ENCODE results near the gene CCDC27. TPM values are rescaled to one million over a fixed set of nuclear protein-coding genes. Genes with fewer than 3 reads are reported as not detected.
"Not testable (repeated sequence)": the region's sequence is repeated elsewhere in the genome, so short reads cannot be mapped to it uniquely, and the experiment has no call there.

Gene CCDC27
- polyA plus RNA-seq, 1 experiment = not detected

DNA sequence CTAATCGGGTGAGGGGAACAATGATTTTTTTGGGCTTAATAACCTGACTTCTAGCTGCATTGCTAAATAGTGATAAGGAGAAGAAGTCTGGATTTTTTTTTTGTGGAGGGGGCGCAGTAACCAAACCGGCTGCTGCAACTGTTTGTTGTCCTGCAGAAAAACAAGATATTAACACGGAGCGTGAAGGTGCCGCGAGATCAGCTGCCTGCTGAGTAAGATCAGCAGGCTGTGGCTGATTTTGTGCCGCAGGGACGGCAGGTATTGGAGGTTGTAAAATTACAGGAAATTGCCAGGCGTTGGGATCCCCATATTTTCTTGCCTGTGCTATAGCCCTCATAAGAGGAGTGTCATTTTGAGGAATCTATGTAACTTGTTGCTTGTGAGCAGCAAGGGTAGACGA is 52.8 kb downstream of the CCDC27 start:
- Histone ChIP-seq H3K27ac (ENCODE audit: low read depth, low read length) (no peak overlapping the region), H3K9me3 (ENCODE audit: control insufficient read depth, insufficient read depth, low read length) (peaks cover 12% of the 10 kb centered on the region), H3K27me3 (ENCODE audit: control insufficient read depth, insufficient read depth, low read length) (peaks cover 2% of the 10 kb centered on the region), H3K4me3 (ENCODE audit: low read depth, low read length) (no peak overlapping the region)
- ChIA-PET CTCF (no interaction called here), POLR2A (no interaction called here)
- DNase-seq (ENCODE audit: low read depth, low spot score) = no peak
- TF ChIP-seq, protein P1, sequence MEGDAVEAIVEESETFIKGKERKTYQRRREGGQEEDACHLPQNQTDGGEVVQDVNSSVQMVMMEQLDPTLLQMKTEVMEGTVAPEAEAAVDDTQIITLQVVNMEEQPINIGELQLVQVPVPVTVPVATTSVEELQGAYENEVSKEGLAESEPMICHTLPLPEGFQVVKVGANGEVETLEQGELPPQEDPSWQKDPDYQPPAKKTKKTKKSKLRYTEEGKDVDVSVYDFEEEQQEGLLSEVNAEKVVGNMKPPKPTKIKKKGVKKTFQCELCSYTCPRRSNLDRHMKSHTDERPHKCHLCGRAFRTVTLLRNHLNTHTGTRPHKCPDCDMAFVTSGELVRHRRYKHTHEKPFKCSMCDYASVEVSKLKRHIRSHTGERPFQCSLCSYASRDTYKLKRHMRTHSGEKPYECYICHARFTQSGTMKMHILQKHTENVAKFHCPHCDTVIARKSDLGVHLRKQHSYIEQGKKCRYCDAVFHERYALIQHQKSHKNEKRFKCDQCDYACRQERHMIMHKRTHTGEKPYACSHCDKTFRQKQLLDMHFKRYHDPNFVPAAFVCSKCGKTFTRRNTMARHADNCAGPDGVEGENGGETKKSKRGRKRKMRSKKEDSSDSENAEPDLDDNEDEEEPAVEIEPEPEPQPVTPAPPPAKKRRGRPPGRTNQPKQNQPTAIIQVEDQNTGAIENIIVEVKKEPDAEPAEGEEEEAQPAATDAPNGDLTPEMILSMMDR (IDR thresholded peaks at IDR 0.05; ENCODE audit: low read depth, low read length) = no peak

DNA sequence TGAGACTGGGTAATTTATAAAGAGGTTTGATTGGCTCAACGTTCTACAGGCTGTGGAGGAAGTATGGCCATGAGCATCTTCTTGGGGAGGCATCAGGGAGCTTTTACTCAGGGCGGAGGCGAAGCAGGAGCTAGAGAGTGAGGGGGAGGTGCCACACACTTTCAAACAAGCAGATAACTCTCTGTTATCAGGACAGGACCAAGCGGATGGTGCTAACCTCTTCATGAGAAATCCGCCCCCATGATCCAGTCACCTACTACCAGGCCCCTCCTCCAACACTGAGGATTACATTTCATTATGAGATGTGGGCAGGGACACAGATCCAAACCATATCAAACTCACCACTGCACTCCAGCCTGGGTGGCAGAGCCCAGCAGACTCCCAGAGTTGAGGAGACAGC is 55.5 kb downstream of the CCDC27 start:
- POLR2A ChIA-PET = no interaction called here

DNA sequence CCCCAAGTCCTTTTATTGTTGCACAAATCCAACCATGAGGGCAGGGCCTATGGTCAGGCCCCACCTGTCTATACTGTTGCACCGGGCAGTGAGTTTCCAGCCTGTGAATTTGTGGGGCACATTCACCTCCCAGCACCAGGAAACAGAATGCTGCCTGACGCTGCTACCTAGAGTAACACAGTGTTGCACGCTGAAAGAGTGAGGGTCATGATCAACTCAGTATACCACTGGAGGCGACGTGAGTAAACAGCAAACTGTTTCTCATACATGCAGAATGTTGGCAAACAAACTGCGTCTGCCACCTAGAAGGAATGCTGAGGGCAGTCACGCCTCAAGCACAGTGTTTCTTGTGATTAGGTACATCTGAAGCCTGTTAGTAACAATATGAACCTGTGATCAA is 57.4 kb downstream of the CCDC27 start:
- no peak for DNase-seq (ENCODE audit: low read depth, low spot score)
- POLR2A ChIA-PET = no interaction called here

More for the DNA sequence above, 55.5 kb downstream of the CCDC27 start:
- Histone ChIP-seq H3K27me3 (ENCODE audit: control insufficient read depth, insufficient read depth, low read length) (no peaks in the 10 kb centered on the region), H3K27ac (ENCODE audit: low read depth, low read length) (no peak overlapping the region), H3K4me3 (ENCODE audit: low read depth, low read length) (no peak overlapping the region), H3K9me3 (ENCODE audit: control insufficient read depth, insufficient read depth, low read length) (peaks cover 12% of the 10 kb centered on the region)
- DNase-seq (ENCODE audit: low read depth, low spot score) = no peak
- CTCF ChIA-PET = no interaction called here
- TF ChIP-seq, protein P1 (IDR thresholded peaks at IDR 0.05; ENCODE audit: low read depth, low read length) = no peak

DNA sequence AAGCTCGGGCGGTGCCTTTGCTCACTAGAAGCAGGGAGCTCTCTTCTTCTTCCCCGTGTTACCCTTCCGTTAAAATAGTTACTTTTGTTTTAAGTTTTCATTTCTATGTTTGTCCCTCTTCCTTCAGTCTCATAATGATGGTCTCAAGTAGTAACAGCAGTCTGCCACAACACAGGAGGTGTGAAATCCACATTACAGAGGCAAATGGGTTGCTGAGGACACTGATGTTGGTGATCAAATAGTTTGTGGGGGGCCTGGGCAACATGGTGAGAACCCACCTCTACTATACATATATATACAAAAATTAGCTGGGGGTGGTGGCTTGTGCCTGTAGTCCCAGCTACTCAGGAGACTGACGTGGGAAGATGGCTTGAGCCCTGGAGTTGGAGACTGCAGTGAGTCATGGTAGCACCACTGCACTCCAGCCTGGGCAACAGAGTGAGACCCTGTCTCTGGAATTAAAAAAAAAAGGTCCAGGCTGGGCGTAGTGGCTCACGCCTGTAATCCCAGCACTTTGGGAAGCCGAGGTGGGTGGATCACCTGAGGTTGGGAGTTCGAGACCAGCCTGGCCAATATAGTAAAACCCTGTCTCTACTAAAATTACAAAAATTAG is 58.0 kb downstream of the CCDC27 start:
- CTCF ChIA-PET; H3K27me3 ChIP-seq (ENCODE audit: control insufficient read depth, insufficient read depth, low read length); H3K4me3 ChIP-seq (ENCODE audit: low read depth, low read length); H3K27ac ChIP-seq (ENCODE audit: low read depth, low read length); DNase-seq (ENCODE audit: low read depth, low spot score): not testable (repeated sequence)
- POLR2A ChIA-PET = interaction anchor here (0.5 kb wide), 1 partner anchor 85 kb away, joined by 3 read pairs; no protein-coding TSS in a partner anchor
- H3K9me3 ChIP-seq (ENCODE audit: control insufficient read depth, insufficient read depth, low read length) = peaks cover 12% of the 10 kb centered on the region

More for the DNA sequence above, 57.4 kb downstream of the CCDC27 start:
- Histone ChIP-seq H3K4me3 (ENCODE audit: low read depth, low read length) (no peak overlapping the region), H3K27ac (ENCODE audit: low read depth, low read length) (no peak overlapping the region), H3K27me3 (ENCODE audit: control insufficient read depth, insufficient read depth, low read length) (no peaks in the 10 kb centered on the region), H3K9me3 (ENCODE audit: control insufficient read depth, insufficient read depth, low read length) (peaks cover 12% of the 10 kb centered on the region)
- TF ChIP-seq, protein P1 (IDR thresholded peaks at IDR 0.05; ENCODE audit: low read depth, low read length) = no peak
- CTCF ChIA-PET = no interaction called here

DNA sequence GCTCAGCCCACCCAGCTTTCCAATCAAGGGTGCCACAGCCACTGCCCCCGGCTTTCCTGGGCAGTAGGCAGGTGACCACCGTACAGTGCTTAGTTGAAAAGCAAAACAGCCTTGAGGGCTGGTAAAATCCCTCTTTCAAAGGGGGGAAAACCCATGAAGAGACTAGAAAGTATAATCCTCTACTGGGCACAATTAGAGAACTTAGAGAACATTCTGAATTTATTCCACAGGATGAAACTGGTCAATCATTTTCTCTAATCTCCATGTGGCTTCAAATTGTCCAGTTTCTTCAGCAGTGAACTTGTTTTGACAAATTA is 59.3 kb downstream of the CCDC27 start:
- H3K4me3 ChIP-seq (ENCODE audit: low read depth, low read length) = no peak overlapping the region
- TF ChIP-seq, protein P1 (IDR thresholded peaks at IDR 0.05; ENCODE audit: low read depth, low read length) = no peak
- no peaks in the 10 kb centered on the region for H3K27me3 ChIP-seq (ENCODE audit: control insufficient read depth, insufficient read depth, low read length)
- H3K9me3 ChIP-seq (ENCODE audit: control insufficient read depth, insufficient read depth, low read length) = peaks cover 12% of the 10 kb centered on the region
- no peak for DNase-seq (ENCODE audit: low read depth, low spot score)
- ChIA-PET POLR2A (no interaction called here), CTCF (no interaction called here)
- H3K27ac ChIP-seq (ENCODE audit: low read depth, low read length) = no peak overlapping the region
